LNCAP (cell line): ENCODE results near the gene ASPDH.

ENCODE experiments used
- TF ChIP-seq, protein P1 (sequence below): fragments of 450-650 bp; IDR thresholded peaks from 2 replicates; pipeline ENCODE4 v1.5.1; 2017; ENCODE audit warnings: mild to moderate bottlenecking

The ASPDH gene

GRCh38 chr19:50516964-50517703 is 3.4 kb upstream of the ASPDH start:
- TF ChIP-seq, protein P1, sequence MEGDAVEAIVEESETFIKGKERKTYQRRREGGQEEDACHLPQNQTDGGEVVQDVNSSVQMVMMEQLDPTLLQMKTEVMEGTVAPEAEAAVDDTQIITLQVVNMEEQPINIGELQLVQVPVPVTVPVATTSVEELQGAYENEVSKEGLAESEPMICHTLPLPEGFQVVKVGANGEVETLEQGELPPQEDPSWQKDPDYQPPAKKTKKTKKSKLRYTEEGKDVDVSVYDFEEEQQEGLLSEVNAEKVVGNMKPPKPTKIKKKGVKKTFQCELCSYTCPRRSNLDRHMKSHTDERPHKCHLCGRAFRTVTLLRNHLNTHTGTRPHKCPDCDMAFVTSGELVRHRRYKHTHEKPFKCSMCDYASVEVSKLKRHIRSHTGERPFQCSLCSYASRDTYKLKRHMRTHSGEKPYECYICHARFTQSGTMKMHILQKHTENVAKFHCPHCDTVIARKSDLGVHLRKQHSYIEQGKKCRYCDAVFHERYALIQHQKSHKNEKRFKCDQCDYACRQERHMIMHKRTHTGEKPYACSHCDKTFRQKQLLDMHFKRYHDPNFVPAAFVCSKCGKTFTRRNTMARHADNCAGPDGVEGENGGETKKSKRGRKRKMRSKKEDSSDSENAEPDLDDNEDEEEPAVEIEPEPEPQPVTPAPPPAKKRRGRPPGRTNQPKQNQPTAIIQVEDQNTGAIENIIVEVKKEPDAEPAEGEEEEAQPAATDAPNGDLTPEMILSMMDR, result no peak

GRCh38 chr19:50516456-50516855 is 2.7 kb upstream of the ASPDH start:
- TF ChIP-seq, protein P1, result no peak

DNA sequence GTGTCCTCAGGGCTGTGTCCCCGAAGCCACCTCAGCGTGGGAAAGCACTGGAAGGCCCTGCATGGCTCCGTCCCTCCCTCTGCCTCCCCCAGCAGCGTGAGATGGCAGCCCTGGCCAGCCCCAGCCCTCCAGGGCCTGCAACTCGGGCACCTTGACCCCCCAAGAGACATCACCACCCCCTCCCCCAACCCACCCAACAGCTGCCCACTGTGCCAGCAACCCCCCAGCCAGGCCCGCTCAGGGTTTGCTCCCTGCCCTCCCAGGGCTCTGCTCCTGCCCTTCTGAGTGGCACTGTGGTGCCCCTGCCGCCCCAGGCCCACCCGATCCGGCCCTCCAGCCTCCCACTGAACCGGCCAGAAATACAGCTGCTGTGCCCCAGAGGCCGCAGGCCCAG is 1.5 kb upstream of the ASPDH start:
- TF ChIP-seq, protein P1, result no peak

- TF ChIP-seq, protein P1, result no peak
Observed at GRCh38 chr19:50514346-50515167, 844 bp upstream of the ASPDH start.

DNA sequence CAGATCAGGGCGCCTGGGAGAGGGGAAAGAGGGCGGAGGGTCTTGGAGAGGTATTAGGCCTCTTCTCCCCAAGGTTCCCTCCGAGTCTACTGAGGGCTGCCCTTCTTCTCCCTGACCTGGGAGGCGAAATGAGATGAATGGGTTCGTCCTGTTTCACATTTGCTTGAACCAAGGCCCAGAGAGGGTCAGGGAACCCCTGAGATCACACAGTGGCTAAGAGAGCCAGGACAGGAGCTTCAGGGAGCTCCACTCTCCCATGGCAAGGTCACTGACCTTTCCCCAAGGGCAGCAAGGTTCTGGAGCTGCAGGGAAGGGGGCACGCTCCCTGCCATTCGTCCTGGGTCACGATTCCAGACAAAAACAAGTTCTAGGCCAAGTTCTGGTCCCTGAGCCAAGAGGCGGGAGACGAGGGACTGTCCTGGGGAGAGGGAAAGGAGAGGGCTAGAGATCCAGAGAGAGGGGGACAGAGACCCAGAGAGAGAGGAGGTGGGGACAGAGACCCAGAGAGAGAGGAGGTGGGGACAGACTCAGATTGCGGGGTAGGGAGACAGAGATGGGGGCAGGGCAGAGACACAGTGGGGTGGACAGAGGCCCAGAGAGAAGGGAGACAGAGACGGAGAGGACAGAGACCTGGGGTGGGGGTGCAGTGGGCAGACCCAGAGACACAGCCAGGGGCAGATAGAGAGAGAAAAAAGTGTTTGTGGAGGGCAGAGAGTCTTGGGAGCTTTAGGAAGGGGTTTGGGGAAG is 541 bp downstream of the ASPDH start:
- TF ChIP-seq, protein P1, result no peak

- TF ChIP-seq, protein P1, result no peak
Observed at GRCh38 chr19:50512112-50512998, 1.4 kb downstream of the ASPDH start.
